HepG2 (cell line): Measurements from ENCODE around the gene CNNM3. TPM values are rescaled to one million over a fixed set of nuclear protein-coding genes. Genes with fewer than 3 reads are reported as not detected.

Experiments used
- CBX2 ChIP-seq, 2 experiments: fragments of 200-600 bp in 1 of 2; sonication (generic); formaldehyde crosslinking in 1 of 2; IDR thresholded peaks; 2 replicates each; pipeline versions ENCODE4 v1.7.0 to v1.8.1; 2018 to 2022; ENCODE audit warnings: low read depth in 2 of 2, low read length in 1 of 2, mild to moderate bottlenecking in 1 of 2, missing genetic modification reagents in 1 of 2
- EEA1 ChIP-seq: sonication (generic); formaldehyde crosslinking; IDR thresholded peaks from 2 replicates; pipeline ENCODE4 v1.5.1; 2020; ENCODE audit warnings: mild to moderate bottlenecking, missing genetic modification reagents, borderline replicate concordance
- GPN1 ChIP-seq: sonication (generic); formaldehyde crosslinking; IDR thresholded peaks from 2 replicates; pipeline ENCODE4 v1.5.1; 2020; ENCODE audit warnings: missing genetic modification reagents, borderline replicate concordance
- HNRNPK ChIP-seq: fragments of 200-400 bp; formaldehyde crosslinking; IDR thresholded peaks from 2 replicates; pipeline ENCODE4 v1.6.1; 2018; ENCODE audit warnings: low read length, low read depth, moderate library complexity, mild to moderate bottlenecking; ENCODE audit not compliant: poor library complexity, severe bottlenecking
- KDM1A ChIP-seq: IDR thresholded peaks from 2 replicates; pipeline ENCODE4 v1.6.1; 2016; ENCODE audit warnings: missing compliant biosample characterization
- KMT2B ChIP-seq: IDR thresholded peaks from 2 replicates; pipeline ENCODE4 v1.6.1; 2016; ENCODE audit warnings: missing genetic modification reagents, missing compliant biosample characterization
- NFE2L1 ChIP-seq: sonication (generic); formaldehyde crosslinking; IDR thresholded peaks from 2 replicates; pipeline ENCODE4 v1.4.0; 2020; ENCODE audit warnings: missing genetic modification reagents, mild to moderate bottlenecking, borderline replicate concordance
- NFE2L2 ChIP-seq: fragments of 150-350 bp; IDR thresholded peaks from 2 replicates; pipeline ENCODE4 v1.6.1; 2014; ENCODE audit warnings: low read length
- NR2F2 ChIP-seq: IDR thresholded peaks from 2 replicates; pipeline ENCODE4 v1.6.1; 2012; ENCODE audit warnings: low read depth, inconsistent platforms, borderline replicate concordance
- NRL ChIP-seq: sonication (generic); formaldehyde crosslinking; IDR thresholded peaks from 2 replicates; pipeline ENCODE4 v1.5.0; 2020; ENCODE audit warnings: missing genetic modification reagents, mild to moderate bottlenecking, moderate library complexity, borderline replicate concordance
- POLR2A ChIP-seq, 2 experiments: IDR thresholded peaks; 2 replicates each; pipeline ENCODE4 v1.6.1; 2011; ENCODE audit warnings: low read depth in 2 of 2, low read length in 2 of 2, mild to moderate bottlenecking in 1 of 2, moderate library complexity in 1 of 2; ENCODE audit not compliant: insufficient read depth in 1 of 2
- RAD21 ChIP-seq: fragments of 450-650 bp; formaldehyde crosslinking; IDR thresholded peaks from 2 replicates; pipeline ENCODE4 v1.5.0; 2020; ENCODE audit warnings: mild to moderate bottlenecking
- TOE1 ChIP-seq: sonication (generic); formaldehyde crosslinking; IDR thresholded peaks from 2 replicates; pipeline ENCODE4 v1.4.0; 2020; ENCODE audit warnings: mild to moderate bottlenecking, missing genetic modification reagents
- TP53 ChIP-seq: sonication (generic); formaldehyde crosslinking; conservative IDR thresholded peaks from 2 replicates; pipeline ENCODE4 v1.4.0; 2020; ENCODE audit warnings: missing genetic modification reagents
- ZBTB42 ChIP-seq: sonication (generic); formaldehyde crosslinking; IDR thresholded peaks from 2 replicates; pipeline ENCODE4 v1.5.0; 2020; ENCODE audit warnings: mild to moderate bottlenecking, missing genetic modification reagents
- ZNF382 ChIP-seq: sonication (generic); formaldehyde crosslinking; IDR thresholded peaks from 2 replicates; pipeline ENCODE4 v1.5.0; 2020; ENCODE audit warnings: missing genetic modification reagents, mild to moderate bottlenecking, borderline replicate concordance
- polyA plus RNA-seq, 8 experiments: library from polyadenylated mRNA; depleted of rRNA in 3 of 8; stranded (reverse) in 7 of 8; unstranded in 1 of 8; fragments of >200 nt; fragmentation: Illumina TruSeq in 4 of 8; extraction: Trizol in 4 of 8; gene quantifications; 2 replicates each; pipeline versions ENCODE4 v1.2.1 to v1.2.3, GENCODE V29; 2011 to 2016; ENCODE audit warnings: low read depth in 4 of 8, missing spikeins in 1 of 8, mixed read lengths in 1 of 8; ENCODE audit not compliant: insufficient read depth in 1 of 8
- total RNA-seq, 5 experiments: library from RNA; depleted of rRNA; stranded (reverse); fragments of >200 nt; fragmentation: Illumina TruSeq; extraction: Trizol; gene quantifications; 2 replicates each; pipeline ENCODE4 v1.2.3, GENCODE V29; 2016; ENCODE audit warnings: low read depth in 1 of 5
- TF ChIP-seq, protein P1 (sequence below): sonication (generic); formaldehyde crosslinking; IDR thresholded peaks from 2 replicates; pipeline ENCODE4 v1.4.0; 2020; ENCODE audit warnings: mild to moderate bottlenecking, missing genetic modification reagents
- TF ChIP-seq, protein P2 (sequence below): sonication (generic); formaldehyde crosslinking; IDR thresholded peaks from 2 replicates; pipeline ENCODE4 v1.8.1; 2023; ENCODE audit warnings: mild to moderate bottlenecking, moderate library complexity, missing genetic modification reagents
- TF ChIP-seq, protein P3 (sequence below): sonication (generic); formaldehyde crosslinking; IDR thresholded peaks from 2 replicates; pipeline ENCODE4 v1.9.0; 2022; ENCODE audit warnings: missing genetic modification reagents, mild to moderate bottlenecking, borderline replicate concordance
- TF ChIP-seq, protein P4 (sequence below): sonication (generic); formaldehyde crosslinking; IDR thresholded peaks from one replicate; pipeline ENCODE4 v1.5.1; 2020; ENCODE audit warnings: mild to moderate bottlenecking, missing genetic modification reagents; ENCODE audit errors: not compliant biosample characterization

The CNNM3 gene
- total and polyA plus RNA-seq, 2 of the 13 experiments (the other 11 are each of a cell fraction or from before 2014, with no cell fraction given) = 21.2 to 27.9 TPM

DNA sequence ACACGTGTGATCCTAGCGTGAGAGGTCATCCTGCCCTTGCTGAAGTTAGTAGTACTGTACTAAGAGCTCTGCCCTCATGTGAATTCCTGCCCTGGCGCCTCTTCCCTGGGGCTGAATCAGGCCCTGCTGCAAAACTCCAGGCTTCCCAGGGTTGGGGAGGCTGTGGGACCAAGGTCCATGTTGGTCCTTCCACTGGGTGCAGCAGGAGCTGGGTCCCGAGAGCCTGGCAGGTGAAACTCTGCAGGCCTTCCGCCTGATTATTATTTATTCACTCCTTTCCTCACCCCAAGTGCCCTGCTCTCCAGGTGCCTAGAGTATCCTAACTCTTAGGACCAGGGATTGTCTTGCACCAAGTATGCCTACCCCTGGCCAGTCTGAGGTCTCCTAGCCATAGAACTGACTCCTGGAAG, 5.3 kb upstream of the CNNM3 start (continued):
- TF ChIP-seq, protein P1, sequence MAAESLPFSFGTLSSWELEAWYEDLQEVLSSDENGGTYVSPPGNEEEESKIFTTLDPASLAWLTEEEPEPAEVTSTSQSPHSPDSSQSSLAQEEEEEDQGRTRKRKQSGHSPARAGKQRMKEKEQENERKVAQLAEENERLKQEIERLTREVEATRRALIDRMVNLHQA = no peak
- no peak for TF ChIP-seq TOE1 (CRISPR knock-in tag)
- TF ChIP-seq, protein P2, sequence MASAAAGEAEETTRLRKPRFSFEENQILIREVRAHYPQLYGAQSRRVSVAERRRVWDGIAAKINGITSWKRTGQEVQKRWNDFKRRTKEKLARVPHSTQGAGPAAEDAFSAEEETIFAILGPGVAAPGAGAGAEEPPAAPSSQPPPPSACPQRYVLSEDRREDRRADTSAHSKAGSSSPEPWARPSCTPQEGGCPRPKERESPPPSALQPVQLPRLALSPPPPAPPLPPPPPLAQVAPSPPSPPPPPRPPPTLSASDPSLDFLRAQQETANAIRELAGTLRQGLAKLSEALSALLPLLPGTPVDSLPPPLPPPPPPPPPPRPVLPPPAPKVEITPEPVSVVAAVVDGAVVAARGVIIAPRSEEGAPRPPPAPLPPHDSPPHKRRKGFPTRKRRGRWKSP (CRISPR knock-in tag) = no peak
- no peak for TF ChIP-seq HNRNPK
- no peak for TF ChIP-seq POLR2A (IDR thresholded peaks at IDR 0.05; ENCODE audit: insufficient read depth in 1 of 2, low read depth in 2 of 2, low read length in 2 of 2)
- no peak for TF ChIP-seq EEA1 (CRISPR knock-in tag)
- TF ChIP-seq KDM1A = no peak
- TF ChIP-seq NFE2L1 (CRISPR knock-in tag) = no peak
- TF ChIP-seq KMT2B = no peak
- TF ChIP-seq RAD21 (CRISPR knock-in tag) = 0 out of 2 replicates have a peak, but pooled peaks have one; percentile 26
- no peak for TF ChIP-seq CBX2 (IDR thresholded peaks at IDR 0.05; ENCODE audit: low read depth, low read length)
- no peak for TF ChIP-seq CBX2 (CRISPR knock-in tag; IDR thresholded peaks at IDR 0.05; ENCODE audit: low read depth)
- TF ChIP-seq NRL = peak; percentile 76; the same call in 1 of the 2 replicates
- TF ChIP-seq, protein P3, sequence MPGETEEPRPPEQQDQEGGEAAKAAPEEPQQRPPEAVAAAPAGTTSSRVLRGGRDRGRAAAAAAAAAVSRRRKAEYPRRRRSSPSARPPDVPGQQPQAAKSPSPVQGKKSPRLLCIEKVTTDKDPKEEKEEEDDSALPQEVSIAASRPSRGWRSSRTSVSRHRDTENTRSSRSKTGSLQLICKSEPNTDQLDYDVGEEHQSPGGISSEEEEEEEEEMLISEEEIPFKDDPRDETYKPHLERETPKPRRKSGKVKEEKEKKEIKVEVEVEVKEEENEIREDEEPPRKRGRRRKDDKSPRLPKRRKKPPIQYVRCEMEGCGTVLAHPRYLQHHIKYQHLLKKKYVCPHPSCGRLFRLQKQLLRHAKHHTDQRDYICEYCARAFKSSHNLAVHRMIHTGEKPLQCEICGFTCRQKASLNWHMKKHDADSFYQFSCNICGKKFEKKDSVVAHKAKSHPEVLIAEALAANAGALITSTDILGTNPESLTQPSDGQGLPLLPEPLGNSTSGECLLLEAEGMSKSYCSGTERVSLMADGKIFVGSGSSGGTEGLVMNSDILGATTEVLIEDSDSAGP = peak; percentile 35; the same call in 1 of the 2 replicates
- TF ChIP-seq ZBTB42 (CRISPR knock-in tag) = no peak
- TF ChIP-seq NR2F2 = no peak
- TF ChIP-seq GPN1 (CRISPR knock-in tag) = no peak
- no peak for TF ChIP-seq NFE2L2
- TF ChIP-seq ZNF382 = no peak
- no peak for TF ChIP-seq TP53 (CRISPR knock-in tag)
- TF ChIP-seq, protein P4, sequence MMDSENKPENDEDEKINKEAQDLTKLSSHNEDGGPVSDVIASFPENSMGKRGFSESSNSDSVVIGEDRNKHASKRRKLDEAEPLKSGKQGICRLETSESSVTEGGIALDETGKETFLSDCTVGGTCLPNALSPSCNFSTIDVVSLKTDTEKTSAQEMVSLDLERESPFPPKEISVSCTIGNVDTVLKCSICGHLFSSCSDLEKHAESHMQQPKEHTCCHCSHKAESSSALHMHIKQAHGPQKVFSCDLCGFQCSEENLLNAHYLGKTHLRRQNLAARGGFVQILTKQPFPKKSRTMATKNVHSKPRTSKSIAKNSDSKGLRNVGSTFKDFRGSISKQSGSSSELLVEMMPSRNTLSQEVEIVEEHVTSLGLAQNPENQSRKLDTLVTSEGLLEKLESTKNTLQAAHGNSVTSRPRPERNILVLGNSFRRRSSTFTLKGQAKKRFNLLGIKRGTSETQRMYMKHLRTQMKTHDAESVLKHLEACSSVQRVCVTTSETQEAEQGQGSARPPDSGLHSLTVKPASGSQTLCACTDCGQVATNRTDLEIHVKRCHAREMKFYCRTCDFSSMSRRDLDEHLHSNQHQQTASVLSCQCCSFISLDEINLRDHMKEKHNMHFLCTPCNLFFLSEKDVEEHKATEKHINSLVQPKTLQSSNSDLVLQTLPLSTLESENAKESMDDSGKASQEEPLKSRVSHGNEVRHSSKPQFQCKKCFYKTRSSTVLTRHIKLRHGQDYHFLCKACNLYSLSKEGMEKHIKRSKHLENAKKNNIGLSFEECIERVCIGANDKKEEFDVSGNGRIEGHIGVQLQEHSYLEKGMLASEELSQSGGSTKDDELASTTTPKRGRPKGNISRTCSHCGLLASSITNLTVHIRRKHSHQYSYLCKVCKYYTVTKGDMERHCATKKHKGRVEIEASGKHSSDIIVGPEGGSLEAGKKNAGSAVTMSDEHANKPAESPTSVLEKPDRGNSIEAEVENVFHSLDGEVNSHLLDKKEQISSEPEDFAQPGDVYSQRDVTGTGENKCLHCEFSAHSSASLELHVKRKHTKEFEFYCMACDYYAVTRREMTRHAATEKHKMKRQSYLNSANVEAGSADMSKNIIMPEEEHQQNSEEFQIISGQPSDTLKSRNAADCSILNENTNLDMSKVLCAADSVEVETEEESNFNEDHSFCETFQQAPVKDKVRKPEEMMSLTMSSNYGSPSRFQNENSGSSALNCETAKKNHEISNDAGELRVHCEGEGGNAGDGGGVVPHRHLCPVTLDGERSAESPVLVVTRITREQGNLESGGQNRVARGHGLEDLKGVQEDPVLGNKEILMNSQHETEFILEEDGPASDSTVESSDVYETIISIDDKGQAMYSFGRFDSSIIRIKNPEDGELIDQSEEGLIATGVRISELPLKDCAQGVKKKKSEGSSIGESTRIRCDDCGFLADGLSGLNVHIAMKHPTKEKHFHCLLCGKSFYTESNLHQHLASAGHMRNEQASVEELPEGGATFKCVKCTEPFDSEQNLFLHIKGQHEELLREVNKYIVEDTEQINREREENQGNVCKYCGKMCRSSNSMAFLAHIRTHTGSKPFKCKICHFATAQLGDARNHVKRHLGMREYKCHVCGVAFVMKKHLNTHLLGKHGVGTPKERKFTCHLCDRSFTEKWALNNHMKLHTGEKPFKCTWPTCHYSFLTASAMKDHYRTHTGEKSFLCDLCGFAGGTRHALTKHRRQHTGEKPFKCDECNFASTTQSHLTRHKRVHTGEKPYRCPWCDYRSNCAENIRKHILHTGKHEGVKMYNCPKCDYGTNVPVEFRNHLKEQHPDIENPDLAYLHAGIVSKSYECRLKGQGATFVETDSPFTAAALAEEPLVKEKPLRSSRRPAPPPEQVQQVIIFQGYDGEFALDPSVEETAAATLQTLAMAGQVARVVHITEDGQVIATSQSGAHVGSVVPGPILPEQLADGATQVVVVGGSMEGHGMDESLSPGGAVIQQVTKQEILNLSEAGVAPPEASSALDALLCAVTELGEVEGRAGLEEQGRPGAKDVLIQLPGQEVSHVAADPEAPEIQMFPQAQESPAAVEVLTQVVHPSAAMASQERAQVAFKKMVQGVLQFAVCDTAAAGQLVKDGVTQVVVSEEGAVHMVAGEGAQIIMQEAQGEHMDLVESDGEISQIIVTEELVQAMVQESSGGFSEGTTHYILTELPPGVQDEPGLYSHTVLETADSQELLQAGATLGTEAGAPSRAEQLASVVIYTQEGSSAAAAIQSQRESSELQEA (CRISPR knock-in tag) = no peak
